ENCODE results near the gene TUFM. TPM values are rescaled to one million over a fixed set of nuclear protein-coding genes. Genes with fewer than 3 reads are reported as not detected.

Gene TUFM
- polyA plus RNA-seq, 3 donors: 146 to 157 (median 148) TPM

DNA sequence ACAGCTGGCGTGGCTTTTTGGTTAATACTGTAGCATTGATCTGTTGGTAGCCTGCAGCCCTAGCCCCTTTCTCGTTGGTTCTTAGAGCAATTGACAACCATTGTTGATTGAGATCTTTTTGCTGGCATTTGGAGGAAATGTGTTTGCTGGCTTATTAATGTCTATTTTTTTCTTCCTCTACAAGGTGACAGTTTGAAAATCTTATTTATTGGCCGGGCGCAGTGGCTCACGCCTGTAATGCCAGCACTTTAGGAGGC lies 21.5 kb downstream of the TUFM start:
- Histone ChIP-seq H3K4me1 (ENCODE audit: control insufficient read depth in 1 of 2, insufficient read depth in 2 of 2, low read length in 2 of 2) (peaks cover 28 to 34% of the 10 kb centered on the region in 2 donors), H3K27me3 (ENCODE audit: control insufficient read depth in 2 of 2, insufficient read depth in 2 of 2, low read length in 2 of 2) (no peaks in the 10 kb centered on the region), H3K79me2 (ENCODE audit: insufficient read depth, low read length) (peaks cover 75% of the 10 kb centered on the region), H4K20me1 (ENCODE audit: insufficient read depth, low read length) (peaks cover 57% of the 10 kb centered on the region), H3K9me3 (replicated peaks in 1 of 2; ENCODE audit: control insufficient read depth in 1 of 2, insufficient read depth in 1 of 2, low read length in 2 of 2) (peaks cover 0 to 3% of the 10 kb centered on the region in 2 donors), H3K27ac (ENCODE audit: low read depth in 1 of 2, low read length in 2 of 2) (peak overlapping the region; percentile 87 to 97), H3K9ac (ENCODE audit: insufficient read depth, low read length, poor library complexity, severe bottlenecking) (peak overlapping the region; percentile 100), H3K4me3 (replicated peaks in 1 of 3; ENCODE audit: low read depth in 2 of 3, low read length in 3 of 3) (peak overlapping the region; percentile 58 to 94 (median 84)), H3K4me2 (replicated peaks; ENCODE audit: extremely low read depth, low read length, poor library complexity, severe bottlenecking) (peak overlapping the region; percentile 82), H2AFZ (ENCODE audit: insufficient read depth, low read depth, low read length, poor library complexity, severe bottlenecking) (no peak overlapping the region), H3K36me3 (replicated peaks in 1 of 2; ENCODE audit: control insufficient read depth in 1 of 2, insufficient read depth in 2 of 2, low read length in 2 of 2) (peaks cover 43 to 47% of the 10 kb centered on the region in 2 donors)
- no peak for DNase-seq
- peaks cover 0 to 5% (median 0%) of the 10 kb centered on the region in 7 donors for H3K9me3 Mint-ChIP-seq
- H3K27me3 Mint-ChIP-seq (ENCODE audit: low read depth in 3 of 3): peaks cover 0 to 1% (median under 1%) of the 10 kb centered on the region in 3 donors
- H3K4me3 Mint-ChIP-seq: peak overlapping the region; percentile 95 to 98
- peak overlapping the region; percentile 98 to 99 (median 99) for H3K27ac Mint-ChIP-seq
- 0% methylated on average over 1 of the region's 5 CpGs for WGBS (ENCODE audit: insufficient coverage)
- TF ChIP-seq, protein P1, sequence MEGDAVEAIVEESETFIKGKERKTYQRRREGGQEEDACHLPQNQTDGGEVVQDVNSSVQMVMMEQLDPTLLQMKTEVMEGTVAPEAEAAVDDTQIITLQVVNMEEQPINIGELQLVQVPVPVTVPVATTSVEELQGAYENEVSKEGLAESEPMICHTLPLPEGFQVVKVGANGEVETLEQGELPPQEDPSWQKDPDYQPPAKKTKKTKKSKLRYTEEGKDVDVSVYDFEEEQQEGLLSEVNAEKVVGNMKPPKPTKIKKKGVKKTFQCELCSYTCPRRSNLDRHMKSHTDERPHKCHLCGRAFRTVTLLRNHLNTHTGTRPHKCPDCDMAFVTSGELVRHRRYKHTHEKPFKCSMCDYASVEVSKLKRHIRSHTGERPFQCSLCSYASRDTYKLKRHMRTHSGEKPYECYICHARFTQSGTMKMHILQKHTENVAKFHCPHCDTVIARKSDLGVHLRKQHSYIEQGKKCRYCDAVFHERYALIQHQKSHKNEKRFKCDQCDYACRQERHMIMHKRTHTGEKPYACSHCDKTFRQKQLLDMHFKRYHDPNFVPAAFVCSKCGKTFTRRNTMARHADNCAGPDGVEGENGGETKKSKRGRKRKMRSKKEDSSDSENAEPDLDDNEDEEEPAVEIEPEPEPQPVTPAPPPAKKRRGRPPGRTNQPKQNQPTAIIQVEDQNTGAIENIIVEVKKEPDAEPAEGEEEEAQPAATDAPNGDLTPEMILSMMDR (IDR thresholded peaks at IDR 0.05): no peak
- intact Hi-C loops (cut with micrococcal nuclease): loop anchor here in 1 of 2 donors (2.0 to 5.0 kb wide), 2 partner anchors 22 to 38 kb away; partner anchors contain the start of genes SH2B1 and TUFM
- H3K4me1 Mint-ChIP-seq: peaks cover 23% of the 10 kb centered on the region
- H3K36me3 Mint-ChIP-seq: peaks cover 45 to 48% of the 10 kb centered on the region in 2 donors

DNA sequence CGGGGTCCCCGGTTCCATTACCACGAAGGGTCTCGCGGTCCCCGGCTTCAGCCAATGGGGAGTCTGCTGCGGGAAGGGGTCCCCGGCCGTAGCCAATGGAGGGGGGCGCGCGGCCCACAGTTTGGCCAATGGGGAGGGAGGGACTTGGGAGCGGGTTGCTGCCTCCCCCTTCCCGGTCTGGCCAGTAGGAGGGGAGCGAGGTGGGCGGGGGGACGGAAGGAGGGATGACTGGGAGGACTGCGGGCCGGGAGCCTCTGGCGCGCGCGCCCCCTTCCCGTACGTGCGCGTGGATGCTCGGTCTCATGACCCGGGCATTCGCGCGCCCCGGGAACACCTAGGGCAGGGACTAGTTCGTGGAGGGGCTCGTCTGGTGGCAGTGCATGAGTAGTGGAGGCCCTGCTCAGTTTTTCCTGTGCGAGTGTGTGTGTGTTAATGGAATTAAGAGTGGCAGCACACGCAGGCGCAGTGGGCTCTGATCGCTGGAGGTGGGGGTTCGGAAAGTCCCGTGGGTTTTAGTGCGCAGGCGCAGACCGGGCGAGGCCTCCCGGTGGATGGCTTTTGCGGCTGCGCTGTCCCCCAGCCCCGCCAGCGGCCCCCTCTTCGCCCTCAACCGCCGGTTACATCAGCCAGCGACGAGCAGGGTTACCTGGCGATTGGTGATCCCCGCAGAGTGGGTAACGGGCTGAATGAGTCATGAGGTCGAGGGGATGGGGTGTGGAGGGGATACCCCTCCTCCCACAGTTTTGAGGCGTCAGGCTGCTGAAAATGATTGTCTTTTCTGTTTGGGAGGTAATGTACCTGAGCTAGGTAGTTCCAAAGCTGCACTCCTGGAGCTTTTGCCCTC lies 22.1 kb downstream of the TUFM start:
- Mint-ChIP-seq H3K9me3 (peaks cover 0 to 5% (median 0%) of the 10 kb centered on the region in 7 donors), H3K36me3 (peaks cover 40 to 43% of the 10 kb centered on the region in 2 donors), H3K27me3 (ENCODE audit: low read depth in 3 of 3) (peaks cover 0 to 1% (median 0%) of the 10 kb centered on the region in 3 donors), H3K4me3 (peak overlapping the region; percentile 95 to 98), H3K27ac (peak overlapping the region; percentile 98 to 99 (median 99)), H3K4me1 (peaks cover 24% of the 10 kb centered on the region)
- peaks cover 37 to 42% of the 10 kb centered on the region in 2 donors for H3K36me3 ChIP-seq (replicated peaks in 1 of 2; ENCODE audit: control insufficient read depth in 1 of 2, insufficient read depth in 2 of 2, low read length in 2 of 2)
- intact Hi-C loops (cut with micrococcal nuclease): loop anchor here in 1 of 2 donors (2.0 to 5.0 kb wide), 2 partner anchors 23 to 38 kb away; partner anchors contain the start of genes SH2B1 and TUFM
- peak overlapping the region; percentile 58 to 94 (median 84) for H3K4me3 ChIP-seq (replicated peaks in 1 of 3; ENCODE audit: low read depth in 2 of 3, low read length in 3 of 3)
- H3K4me1 ChIP-seq (ENCODE audit: control insufficient read depth in 1 of 2, insufficient read depth in 2 of 2, low read length in 2 of 2): peaks cover 30 to 37% of the 10 kb centered on the region in 2 donors
- peak; percentile 91 to 97 (median 97) for DNase-seq
- H4K20me1 ChIP-seq (ENCODE audit: insufficient read depth, low read length): peaks cover 51% of the 10 kb centered on the region
- peak overlapping the region; percentile 100 for H3K9ac ChIP-seq (ENCODE audit: insufficient read depth, low read length, poor library complexity, severe bottlenecking)
- TF ChIP-seq, protein P1 (IDR thresholded peaks at IDR 0.05): peak; percentile 19
- peak overlapping the region; percentile 62 for H2AFZ ChIP-seq (ENCODE audit: insufficient read depth, low read depth, low read length, poor library complexity, severe bottlenecking)
- under 1% methylated on average over 51 of the region's 60 CpGs for WGBS (ENCODE audit: insufficient coverage)
- H3K4me2 ChIP-seq (replicated peaks; ENCODE audit: extremely low read depth, low read length, poor library complexity, severe bottlenecking): peak overlapping the region; percentile 82
- peaks cover 0 to 3% of the 10 kb centered on the region in 2 donors for H3K9me3 ChIP-seq (replicated peaks in 1 of 2; ENCODE audit: control insufficient read depth in 1 of 2, insufficient read depth in 1 of 2, low read length in 2 of 2)
- H3K79me2 ChIP-seq (ENCODE audit: insufficient read depth, low read length): peaks cover 72% of the 10 kb centered on the region
- H3K27me3 ChIP-seq (ENCODE audit: control insufficient read depth in 2 of 2, insufficient read depth in 2 of 2, low read length in 2 of 2): no peaks in the 10 kb centered on the region
- peak overlapping the region; percentile 87 to 97 for H3K27ac ChIP-seq (ENCODE audit: low read depth in 1 of 2, low read length in 2 of 2)

All from CD14-positive monocyte (primary cell).